Sigmoid colon (tissue), 4 donors: ENCODE results near the gene TEX28.
"Not testable (repeated sequence)": the region's sequence is repeated elsewhere in the genome, so short reads cannot be mapped to it uniquely, and the experiment has no call there.

Source experiments
- CTCF ChIP-seq, 4 experiments: fragments of 450-650 bp in 3 of 4; fragments of 200-600 bp in 1 of 4; IDR thresholded peaks; one replicate each; pipeline ENCODE4 v1.5.1; 2016 to 2019; ENCODE audit warnings: antibody characterized with exemption in 4 of 4, mild to moderate bottlenecking in 3 of 4, moderate library complexity in 2 of 4
- EP300 ChIP-seq, 4 donors: sonication (generic); formaldehyde crosslinking; IDR thresholded peaks; one replicate each; pipeline ENCODE4 v1.6.1; 2017; ENCODE audit warnings: antibody characterized with exemption in 4 of 4
- POLR2A ChIP-seq, 2 donors: fragments of 450-650 bp; IDR thresholded peaks; one replicate each; pipeline ENCODE4 v1.6.1; 2016; ENCODE audit warnings: antibody characterized with exemption in 2 of 2, mild to moderate bottlenecking in 2 of 2, moderate library complexity in 2 of 2
- POLR2AphosphoS5 ChIP-seq, 4 donors: sonication (generic); formaldehyde crosslinking; IDR thresholded peaks; one replicate each; pipeline ENCODE4 v1.6.1; 2017; ENCODE audit warnings: antibody characterized with exemption in 4 of 4

- not testable (repeated sequence) for TF ChIP-seq CTCF, POLR2A, EP300, POLR2AphosphoS5 (IDR thresholded peaks at IDR 0.05)
Measured at GRCh38 chrX:154238939-154239559, 55.9 kb downstream of the TEX28 start.
